Ovary (tissue), 9 donors: ENCODE results near the gene ETV6. TPM values are rescaled to one million over a fixed set of nuclear protein-coding genes. Genes with fewer than 3 reads are reported as not detected.

Source experiments
- DNase-seq, 5 donors: peaks; one replicate each; pipeline ENCODE4 v3.0.0-alpha.2; 2019 to 2020
- H3K27ac ChIP-seq, 2 donors: fragments of 200-600 bp; one replicate each; pipeline versions ENCODE4 v1.5.1 to v1.8.0; 2019 to 2022
- H3K27me3 ChIP-seq: fragments of 200-600 bp; one replicate; pipeline ENCODE4 v1.8.0; 2022
- H3K36me3 ChIP-seq: fragments of 200-600 bp; sonication (generic); one replicate; pipeline ENCODE4 v1.5.1; 2019
- H3K4me1 ChIP-seq: one replicate; pipeline ENCODE4 v1.8.1; 2013; ENCODE audit warnings: mild to moderate bottlenecking, moderate library complexity; ENCODE audit not compliant: insufficient read depth
- H3K4me3 ChIP-seq: fragments of 200-600 bp; sonication (generic); one replicate; pipeline ENCODE4 v1.5.1; 2017
- H3K9me3 ChIP-seq, 2 donors: fragments of 200-600 bp in 1 of 2; sonication (generic) in 1 of 2; one replicate each; pipeline versions ENCODE4 v1.5.1 to v1.8.1; 2013 to 2019; ENCODE audit warnings: mild to moderate bottlenecking in 1 of 2, moderate library complexity in 1 of 2
- CTCF ChIP-seq, 3 donors: fragments of 450-650 bp in 2 of 3; fragments of 200-600 bp in 1 of 3; IDR thresholded peaks; one replicate each; pipeline versions ENCODE4 v1.5.1 to v1.8.0; 2016 to 2022; ENCODE audit warnings: antibody characterized with exemption in 3 of 3, mild to moderate bottlenecking in 1 of 3
- EP300 ChIP-seq: sonication (generic); formaldehyde crosslinking; IDR thresholded peaks from one replicate; pipeline ENCODE4 v1.6.1; 2017; ENCODE audit warnings: antibody characterized with exemption
- POLR2A ChIP-seq: fragments of 450-650 bp; IDR thresholded peaks from one replicate; pipeline ENCODE4 v1.6.1; 2017; ENCODE audit warnings: antibody characterized with exemption, mild to moderate bottlenecking, moderate library complexity
- WGBS, 3 donors: extraction: QIAGEN DNeasy Blood & Tissue Kit in 1 of 3; methylation state at CpG; one replicate each; pipeline versions ENCODE4 v1.1.5 to v1.1.7; 2013 to 2017; 5-methylcytosine and 5-hydroxymethylcytosine counted together
- intact Hi-C, 4 donors: fragments of 100-400 bp; cut with DNase I; formaldehyde crosslinking; loops; one replicate each; pipeline versions ENCODE4 v1.11.0 to v1.15.1; 2022 to 2023
- polyA plus RNA-seq, 2 donors: library from polyadenylated mRNA; stranded (reverse); fragments of 200-250 nt in 1 of 2; fragments of 350-450 nt in 1 of 2; fragmentation: Illumina TruSeq in 1 of 2; extraction: RNeasy Lipid Tissue Mini Kit (QIAGEN cat#74804) in 1 of 2; gene quantifications; one replicate each; pipeline ENCODE4 v1.2.3, GENCODE V29; 2013 to 2014
- total RNA-seq, 7 donors: library from RNA; depleted of rRNA in 2 of 7; stranded (reverse); fragments of >200 nt in 2 of 7; fragmentation: NEBNext Ultra II Directional in 3 of 7; extraction: Animal tissue kit (Norgen Biotek cat#: 25700) in 3 of 7; gene quantifications; one replicate each; pipeline versions ENCODE4 v1.1.0 to v1.2.4, GENCODE V29; 2016 to 2023
- donor health status: DM: no; HTN: no; CAD: no; lungs with moderate emphysema.
- donor health status: DM: no; HTN: no; CAD: no.
- donor health status: Bipolar disorder and iron deficiency.
- donor health status: DM: yes; HTN: yes; CAD: no.
- donor health status: DM: no; HTN: no; CAD: no.
- donor health status: DM: yes; HTN: yes; CAD: no.

ETV6 gene
- total and polyA plus RNA-seq, 9 donors: 4.4 to 34.6 (median 18.3) TPM

- 89 to 96% (median 94%) methylated on average over 1 of the region's 1 CpG for WGBS, 3 donors
- H3K27ac ChIP-seq: no peak overlapping the region
- TF ChIP-seq CTCF (IDR thresholded peaks at IDR 0.05) (no peak), POLR2A (no peak)
These were observed 154.7 kb downstream of the ETV6 start for GRCh38 chr12:11804130-11804529.

GRCh38 chr12:11805043-11805442 is 155.6 kb downstream of the ETV6 start:
- no peak for DNase-seq
- TF ChIP-seq EP300: no peak
- no peak for TF ChIP-seq CTCF (IDR thresholded peaks at IDR 0.05)
- TF ChIP-seq POLR2A: no peak
- Histone ChIP-seq H3K9me3 (no peaks in the 10 kb centered on the region), H3K27me3 (no peaks in the 10 kb centered on the region), H3K4me3 (no peak overlapping the region), H3K27ac (no peak overlapping the region), H3K4me1 (no peaks in the 10 kb centered on the region), H3K36me3 (no peaks in the 10 kb centered on the region)
- intact Hi-C loops: no loop called here
- WGBS, 3 donors: 77 to 88% (median 77%) methylated on average over 3 of the region's 3 CpGs

More at GRCh38 chr12:11804130-11804529, 154.7 kb downstream of the ETV6 start:
- Histone ChIP-seq H3K36me3 (no peaks in the 10 kb centered on the region), H3K9me3 (no peaks in the 10 kb centered on the region), H3K4me1 (no peaks in the 10 kb centered on the region), H3K4me3 (no peak overlapping the region), H3K27me3 (no peaks in the 10 kb centered on the region)
- intact Hi-C loops: no loop called here
- no peak for DNase-seq

GRCh38 chr12:11805680-11806079 is 156.2 kb downstream of the ETV6 start:
- H3K9me3 ChIP-seq: no peaks in the 10 kb centered on the region
- no peak for TF ChIP-seq EP300
- TF ChIP-seq CTCF (IDR thresholded peaks at IDR 0.05): no peak
- no peak for TF ChIP-seq POLR2A
- intact Hi-C loops: no loop called here
- no peaks in the 10 kb centered on the region for H3K4me1 ChIP-seq
- H3K36me3 ChIP-seq: no peaks in the 10 kb centered on the region
- 85 to 88% (median 86%) methylated on average over 3 of the region's 3 CpGs for WGBS, 3 donors
- no peak overlapping the region for H3K27ac ChIP-seq
- no peak for DNase-seq
- no peaks in the 10 kb centered on the region for H3K27me3 ChIP-seq
- no peak overlapping the region for H3K4me3 ChIP-seq

GRCh38 chr12:11807458-11807857 is 158.0 kb downstream of the ETV6 start:
- Histone ChIP-seq H3K27me3 (no peaks in the 10 kb centered on the region), H3K9me3 (no peaks in the 10 kb centered on the region), H3K27ac (no peak overlapping the region), H3K36me3 (no peaks in the 10 kb centered on the region), H3K4me3 (no peak overlapping the region), H3K4me1 (peaks cover 3% of the 10 kb centered on the region)
- TF ChIP-seq CTCF (IDR thresholded peaks at IDR 0.05) (no peak), POLR2A (no peak), EP300 (no peak)
- intact Hi-C loops: no loop called here
- DNase-seq: no peak

- WGBS, 3 donors: 93 to 96% (median 95%) methylated on average over 8 of the region's 8 CpGs
- H3K4me1 ChIP-seq: peaks cover 9% of the 10 kb centered on the region
- DNase-seq: no peak
- no peak overlapping the region for H3K4me3 ChIP-seq
- no peaks in the 10 kb centered on the region for H3K36me3 ChIP-seq
- TF ChIP-seq EP300 (no peak), POLR2A (no peak), CTCF (IDR thresholded peaks at IDR 0.05) (no peak)
- no peaks in the 10 kb centered on the region for H3K27me3 ChIP-seq
- H3K27ac ChIP-seq: no peak overlapping the region
- intact Hi-C loops: no loop called here
- H3K9me3 ChIP-seq: no peaks in the 10 kb centered on the region
These were observed 159.5 kb downstream of the ETV6 start for GRCh38 chr12:11808931-11809330.
